GM21360 (cell line): ENCODE measurements around the gene OR8K5.
"Not testable (repeated sequence)": the region's sequence is repeated elsewhere in the genome, so short reads cannot be mapped to it uniquely, and the experiment has no call there.

Experiments used
- ATAC-seq: cut with Tn5 transposase; IDR thresholded peaks from one replicate; pipeline ENCODE4 v1.9.1; 2021; ENCODE audit warnings: mild to moderate bottlenecking, moderate library complexity; ENCODE audit not compliant: unreplicated experiment

OR8K5 gene

GRCh38 chr11:56160217-56160616 lies at the start of gene OR8K5:
OR8K5 (minus strand) TSS chr11:56160317; CDS start chr11:56160317, 0 bp downstream.
- no peak for ATAC-seq

GRCh38 chr11:56207790-56208189 lies 47.7 kb upstream of the OR8K5 start:
- no peak for ATAC-seq

GRCh38 chr11:56197367-56197766 lies 37.2 kb upstream of the OR8K5 start:
- ATAC-seq = no peak

- no peak for ATAC-seq
Observed at GRCh38 chr11:56196705-56197104, 36.6 kb upstream of the OR8K5 start.

GRCh38 chr11:56188602-56189001 lies 28.5 kb upstream of the OR8K5 start:
- no peak for ATAC-seq

GRCh38 chr11:56183459-56183858 lies 23.3 kb upstream of the OR8K5 start:
- ATAC-seq = no peak

GRCh38 chr11:56176318-56176717 lies 16.2 kb upstream of the OR8K5 start, which contains the start of gene OR5J2:
OR5J2 (plus strand) TSS chr11:56176618; CDS start chr11:56176618, 0 bp downstream.
- no peak for ATAC-seq

GRCh38 chr11:56172256-56172830 lies 12.2 kb upstream of the OR8K5 start:
- no peak for ATAC-seq

GRCh38 chr11:56163804-56164203 lies 3.7 kb upstream of the OR8K5 start:
- no peak for ATAC-seq

GRCh38 chr11:56152333-56152732 lies 7.8 kb downstream of the OR8K5 start:
- ATAC-seq = no peak

GRCh38 chr11:56151376-56151775 lies 8.7 kb downstream of the OR8K5 start:
- ATAC-seq = no peak

- ATAC-seq = not testable (repeated sequence)
Observed at GRCh38 chr11:56143681-56144080, 16.4 kb downstream of the OR8K5 start.

- ATAC-seq = no peak
Observed at GRCh38 chr11:56140151-56140661, 19.9 kb downstream of the OR8K5 start, which contains the start of gene OR8J3. OR8J3 (minus strand) TSS chr11:56140201; CDS start chr11:56137718, 2,483 bp downstream.

GRCh38 chr11:56122073-56122472 lies 38.0 kb downstream of the OR8K5 start, which contains the start of gene OR8H3:
OR8H3 (plus strand) TSS chr11:56122373; CDS start chr11:56122373, 0 bp downstream.
- no peak for ATAC-seq
